IMR-90 (cell line): ENCODE data around the gene PLXDC2. TPM values are rescaled to one million over a fixed set of nuclear protein-coding genes. Genes with fewer than 3 reads are reported as not detected.

Source experiments
- ATAC-seq: fragments of 200-7000 bp; cut with Tn5 transposase; 2 replicates; pipeline ENCODE4 v1.9.1; 2020; ENCODE audit warnings: low read depth, mild to moderate bottlenecking, moderate library complexity
- BruUV-seq: library from RNA; stranded (reverse); fragments of 400-500 nt; replicated peaks from 2 replicates; lab custom pipeline; 2021; lab: Mats Ljungman, UMichigan
- CTCF ChIA-PET: fragments of 300-600 bp; formaldehyde crosslinking; extraction: SDS; loops from one replicate; lab custom pipeline; 2021; ENCODE audit warnings: antibody characterized with exemption; lab: Yijun Ruan, JAX
- POLR2A ChIA-PET: fragments of 300-600 bp; sonication (Branson Sonifier 250); formaldehyde crosslinking; loops from one replicate; lab custom pipeline; 2022; ENCODE audit warnings: antibody characterized with exemption; ENCODE audit not compliant: unreplicated experiment; lab: Charles Lee
- DNase-seq: peaks from one replicate; pipeline ENCODE4 v3.0.0; 2013
- H2AFZ ChIP-seq: replicated peaks from 2 replicates; pipeline ENCODE3; 2013; ENCODE audit warnings: low read length, mild to moderate bottlenecking; ENCODE audit not compliant: poor library complexity
- H2AK5ac ChIP-seq: 2 replicates; pipeline ENCODE4 v1.6.1; 2013; ENCODE audit warnings: low read depth, low read length, inconsistent platforms
- H2AK9ac ChIP-seq: replicated peaks from 2 replicates; pipeline ENCODE3; 2013; ENCODE audit warnings: mild to moderate bottlenecking, low read depth, low read length, moderate library complexity; ENCODE audit not compliant: poor library complexity
- H2BK120ac ChIP-seq: 2 replicates; pipeline ENCODE4 v1.6.1; 2013; ENCODE audit warnings: low read depth, low read length, inconsistent platforms
- H2BK15ac ChIP-seq: 3 replicates; pipeline ENCODE4 v1.6.1; 2013; ENCODE audit warnings: low read depth, low read length, inconsistent platforms
- H2BK20ac ChIP-seq: 2 replicates; pipeline ENCODE4 v1.6.1; 2013; ENCODE audit warnings: low read depth, mild to moderate bottlenecking, inconsistent platforms, low read length, moderate library complexity
- H2BK5ac ChIP-seq: 2 replicates; pipeline ENCODE4 v1.6.1; 2013; ENCODE audit warnings: mild to moderate bottlenecking, low read depth, low read length, inconsistent platforms; ENCODE audit not compliant: poor library complexity, severe bottlenecking
- H3K14ac ChIP-seq: replicated peaks from 2 replicates; pipeline ENCODE4 v1.6.1; 2013; ENCODE audit warnings: low read depth, low read length, inconsistent platforms
- H3K18ac ChIP-seq: 2 replicates; pipeline ENCODE4 v1.6.1; 2013; ENCODE audit warnings: low read depth, low read length, control low read depth
- H3K23ac ChIP-seq: 2 replicates; pipeline ENCODE4 v1.6.1; 2013; ENCODE audit warnings: low read depth, low read length, inconsistent platforms
- H3K27ac ChIP-seq: 2 replicates; pipeline ENCODE4 v1.5.1; 2013; ENCODE audit warnings: mild to moderate bottlenecking, control low read depth, low read length; ENCODE audit not compliant: insufficient read depth
- H3K27me3 ChIP-seq: 2 replicates; pipeline ENCODE4 v1.6.1; 2013; ENCODE audit warnings: low read length; ENCODE audit not compliant: control insufficient read depth, insufficient read depth
- H3K36me3 ChIP-seq: 2 replicates; pipeline ENCODE4 v1.6.1; 2013; ENCODE audit warnings: low read length, mixed read lengths; ENCODE audit not compliant: control insufficient read depth, insufficient read depth
- H3K4ac ChIP-seq: 2 replicates; pipeline ENCODE4 v1.6.1; 2013; ENCODE audit warnings: low read depth, low read length, inconsistent platforms
- H3K4me1 ChIP-seq: 2 replicates; pipeline ENCODE4 v1.6.1; 2013; ENCODE audit warnings: low read length, mixed read lengths; ENCODE audit not compliant: control insufficient read depth, insufficient read depth
- H3K4me2 ChIP-seq: 2 replicates; pipeline ENCODE4 v1.6.1; 2013; ENCODE audit warnings: low read depth, mild to moderate bottlenecking, control low read depth, low read length, moderate library complexity
- H3K4me3 ChIP-seq: 2 replicates; pipeline ENCODE4 v1.5.1; 2013; ENCODE audit warnings: low read depth, mild to moderate bottlenecking, control low read depth, low read length, moderate library complexity; ENCODE audit not compliant: insufficient read depth
- H3K56ac ChIP-seq: 2 replicates; pipeline ENCODE4 v1.6.1; 2013; ENCODE audit warnings: low read length, inconsistent platforms; ENCODE audit not compliant: insufficient read depth; ENCODE audit errors: extremely low read depth
- H3K79me1 ChIP-seq, 2 experiments: 2 replicates each; pipeline ENCODE4 v1.6.1; 2013; ENCODE audit warnings: low read length in 2 of 2, inconsistent platforms in 1 of 2, low read depth in 1 of 2
- H3K9ac ChIP-seq: 2 replicates; pipeline ENCODE4 v1.6.1; 2013; ENCODE audit warnings: low read depth, low read length, control low read depth
- H3K9me1 ChIP-seq: 2 replicates; pipeline ENCODE4 v1.6.1; 2013; ENCODE audit warnings: low read length, inconsistent platforms; ENCODE audit not compliant: insufficient read depth
- H3K9me3 ChIP-seq: 2 replicates; pipeline ENCODE4 v1.6.1; 2013; ENCODE audit warnings: low read length; ENCODE audit not compliant: control insufficient read depth, insufficient read depth
- H4K20me1 ChIP-seq: 2 replicates; pipeline ENCODE4 v1.6.1; 2013; ENCODE audit warnings: low read length, inconsistent platforms; ENCODE audit not compliant: insufficient read depth
- H4K5ac ChIP-seq: 2 replicates; pipeline ENCODE4 v1.6.1; 2013; ENCODE audit warnings: mild to moderate bottlenecking, low read depth, low read length, control low read depth
- H4K8ac ChIP-seq, 2 experiments: 2 replicates each; pipeline ENCODE4 v1.6.1; 2013; ENCODE audit warnings: low read depth in 2 of 2, low read length in 2 of 2, control low read depth in 1 of 2, inconsistent platforms in 1 of 2
- H4K91ac ChIP-seq: 2 replicates; pipeline ENCODE4 v1.6.1; 2013; ENCODE audit warnings: low read depth, low read length, inconsistent platforms; ENCODE audit not compliant: insufficient read depth
- BHLHE40 ChIP-seq: fragments of 150-350 bp; IDR thresholded peaks from 2 replicates; pipeline ENCODE4 v1.6.1; 2016; ENCODE audit warnings: mild to moderate bottlenecking, low read depth, low read length
- CEBPB ChIP-seq: IDR thresholded peaks from 2 replicates; pipeline ENCODE4 v1.6.1; 2012; ENCODE audit warnings: low read depth, low read length, improper control_type of control experiment
- CHD1 ChIP-seq: IDR thresholded peaks from 2 replicates; pipeline ENCODE4 v1.6.1; 2012; ENCODE audit warnings: low read depth, low read length, improper control_type of control experiment
- FOS ChIP-seq: fragments of 150-350 bp; IDR thresholded peaks from 2 replicates; pipeline ENCODE4 v1.6.1; 2016; ENCODE audit warnings: low read depth, low read length
- MAZ ChIP-seq: IDR thresholded peaks from 2 replicates; pipeline ENCODE4 v1.6.1; 2012; ENCODE audit warnings: low read depth, mild to moderate bottlenecking, low read length, improper control_type of control experiment, moderate library complexity, borderline replicate concordance
- NFE2L2 ChIP-seq: fragments of 150-350 bp; IDR thresholded peaks from 2 replicates; pipeline ENCODE4 v1.6.1; 2016; ENCODE audit warnings: low read depth, mild to moderate bottlenecking, low read length
- POLR2A ChIP-seq: IDR thresholded peaks from 2 replicates; pipeline ENCODE4 v1.6.1; 2012; ENCODE audit warnings: mild to moderate bottlenecking, low read depth, low read length
- RCOR1 ChIP-seq: IDR thresholded peaks from 2 replicates; pipeline ENCODE4 v1.6.1; 2012; ENCODE audit warnings: mild to moderate bottlenecking, low read length, improper control_type of control experiment; ENCODE audit not compliant: insufficient replicate concordance
- RFX5 ChIP-seq: IDR thresholded peaks from 2 replicates; pipeline ENCODE4 v1.8.0; 2012; ENCODE audit warnings: low read depth, mild to moderate bottlenecking, low read length, moderate library complexity
- WGBS, 2 experiments: methylation state at CpG; one replicate each; pipeline versions ENCODE4 v1.1.5 to v1.1.7; 2013; ENCODE audit warnings: missing lambda C conversion rate in 2 of 2; ENCODE audit not compliant: insufficient read length in 1 of 2; ENCODE audit errors: extremely low coverage in 2 of 2; 5-methylcytosine and 5-hydroxymethylcytosine counted together
- dilution Hi-C: fragments of 300-500 bp; cut with HindIII; formaldehyde crosslinking; loops from one replicate; pipeline ENCODE4 v1.14.3; 2018; ENCODE audit warnings: low sequenced_read_pairs; ENCODE audit not compliant: unreplicated experiment
- in situ Hi-C: fragments of 300-500 bp; cut with MboI; formaldehyde crosslinking; loops from 3 replicates; pipeline ENCODE4 v1.14.3; 2019; ENCODE audit warnings: low sequenced_read_pairs, inconsistent platforms, mixed read lengths
- intact Hi-C: fragments of 100-400 bp; cut with micrococcal nuclease; formaldehyde crosslinking; loops from 2 replicates; pipeline ENCODE4 v1.10.0; 2022
- polyA plus RNA-seq, 3 experiments: library from polyadenylated mRNA; depleted of rRNA; stranded (reverse); fragments of >200 nt; gene quantifications; 2 replicates each; pipeline ENCODE4 v1.2.3, GENCODE V29; 2012; ENCODE audit warnings: low replicate concordance in 1 of 3
- total RNA-seq: library from RNA; depleted of rRNA; stranded (reverse); fragments of >200 nt; gene quantifications from 2 replicates; pipeline ENCODE4 v1.2.3, GENCODE V29; 2012
- TF ChIP-seq, protein P1 (sequence below): fragments of 150-350 bp; IDR thresholded peaks from 2 replicates; pipeline ENCODE4 v1.6.1; 2016; ENCODE audit warnings: low read depth, mild to moderate bottlenecking, low read length, moderate library complexity, borderline replicate concordance

Gene PLXDC2
- total and polyA plus RNA-seq, 2 of the 4 experiments (the other 2 are of a cell fraction): 3.2 to 6.1 TPM

DNA sequence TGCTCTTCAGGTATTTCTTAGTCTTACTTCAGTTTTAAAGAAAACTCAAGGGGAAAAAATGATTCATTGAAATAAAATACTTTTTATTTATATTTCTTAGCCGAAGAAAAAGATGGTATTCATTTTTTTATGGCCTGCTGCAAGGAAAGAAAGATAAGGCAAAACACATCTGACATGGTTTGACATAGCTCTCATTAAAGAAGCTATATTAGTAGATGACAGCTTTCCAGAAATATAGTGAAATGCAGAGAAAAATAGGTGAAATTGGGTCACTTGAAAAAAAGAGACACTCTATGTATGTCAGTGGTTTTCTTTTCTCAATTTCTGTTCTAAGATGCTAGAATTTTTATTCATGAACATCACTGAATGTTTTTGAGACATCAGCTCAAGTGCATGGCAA lies 438.3 kb downstream of the PLXDC2 start:
- no peak overlapping the region for H2BK20ac ChIP-seq
- no peak overlapping the region for H3K18ac ChIP-seq
- dilution Hi-C loops (no loop called here), intact Hi-C loops (no loop called here), in situ Hi-C loops (no loop called here)
- ChIA-PET CTCF (no interaction called here), POLR2A (no interaction called here)
- no peak for TF ChIP-seq RCOR1
- TF ChIP-seq NFE2L2: no peak
- no peak for TF ChIP-seq CHD1
- no peak for TF ChIP-seq BHLHE40
- no peak for TF ChIP-seq FOS
- TF ChIP-seq MAZ: no peak
- TF ChIP-seq, protein P1, sequence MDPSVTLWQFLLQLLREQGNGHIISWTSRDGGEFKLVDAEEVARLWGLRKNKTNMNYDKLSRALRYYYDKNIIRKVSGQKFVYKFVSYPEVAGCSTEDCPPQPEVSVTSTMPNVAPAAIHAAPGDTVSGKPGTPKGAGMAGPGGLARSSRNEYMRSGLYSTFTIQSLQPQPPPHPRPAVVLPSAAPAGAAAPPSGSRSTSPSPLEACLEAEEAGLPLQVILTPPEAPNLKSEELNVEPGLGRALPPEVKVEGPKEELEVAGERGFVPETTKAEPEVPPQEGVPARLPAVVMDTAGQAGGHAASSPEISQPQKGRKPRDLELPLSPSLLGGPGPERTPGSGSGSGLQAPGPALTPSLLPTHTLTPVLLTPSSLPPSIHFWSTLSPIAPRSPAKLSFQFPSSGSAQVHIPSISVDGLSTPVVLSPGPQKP: no peak
- no peak for TF ChIP-seq RFX5
- no peak for TF ChIP-seq CEBPB
- TF ChIP-seq POLR2A: no peak
- H4K5ac ChIP-seq: no peak overlapping the region
- no peaks in the 10 kb centered on the region for H4K20me1 ChIP-seq
- H4K91ac ChIP-seq: no peak overlapping the region
- no peaks in the 10 kb centered on the region for H3K9me3 ChIP-seq
- WGBS, 2 experiments: no CpG with 5 or more reads among the region's 1 CpG
- no peaks in the 10 kb centered on the region for H3K27me3 ChIP-seq
- no peak overlapping the region for H3K4me3 ChIP-seq
- no peak overlapping the region for H3K14ac ChIP-seq
- no peak overlapping the region for H2AK9ac ChIP-seq
- H3K56ac ChIP-seq: no peak overlapping the region
- no peaks in the 10 kb centered on the region for H3K4me1 ChIP-seq
- ATAC-seq (no peak), DNase-seq (no peak)
- BruUV-seq: no TSS peak
- H2AK5ac ChIP-seq: no peak overlapping the region
- H2BK120ac ChIP-seq: no peak overlapping the region
- no peaks in the 10 kb centered on the region for H3K9me1 ChIP-seq
- H3K9ac ChIP-seq: no peak overlapping the region
- H3K36me3 ChIP-seq: no peaks in the 10 kb centered on the region
- no peak overlapping the region for H2BK15ac ChIP-seq
- H2AFZ ChIP-seq: no peak overlapping the region
- no peak overlapping the region for H3K23ac ChIP-seq
- no peak overlapping the region for H3K4ac ChIP-seq
- H3K79me1 ChIP-seq: no peaks in the 10 kb centered on the region
- no peak overlapping the region for H3K4me2 ChIP-seq
- no peak overlapping the region for H4K8ac ChIP-seq
- no peak overlapping the region for H2BK5ac ChIP-seq
- H3K27ac ChIP-seq: no peak overlapping the region
